ENCODE data around the gene TMEM174. TPM values are rescaled to one million over a fixed set of nuclear protein-coding genes. Genes with fewer than 3 reads are reported as not detected.

The TMEM174 gene
- total RNA-seq, 1 donor from 2014 or later: not detected

- DNase-seq (ENCODE audit: low spot score): no peak
These were observed 49.2 kb downstream of the TMEM174 start for GRCh38 chr5:73222173-73222572.

Other genes starting within 250 kb of the TMEM174 start
- gene FCHO2, start 217.2 kb upstream of the TMEM174 start, total RNA-seq: 51.5 TPM
- 2.4 TPM for gene TMEM171, start 52.6 kb upstream of the TMEM174 start, total RNA-seq

Data from ureter (tissue), 1 donor.